GM12801 (cell line): Measurements from ENCODE around the gene DPH2.

Source experiments
- CTCF ChIP-seq: IDR thresholded peaks from one replicate; pipeline ENCODE4 v1.5.1; 2011; ENCODE audit warnings: control low read depth; ENCODE audit not compliant: insufficient read length; ENCODE audit errors: extremely low read depth

Gene DPH2

GRCh38 chr1:43996733-43997115 lies 26.9 kb downstream of the DPH2 start:
- no peak for TF ChIP-seq CTCF

- no peak for TF ChIP-seq CTCF
Observed at GRCh38 chr1:43997295-43997999, 27.6 kb downstream of the DPH2 start.

- no peak for TF ChIP-seq CTCF
Observed at GRCh38 chr1:43998000-43998378, 28.2 kb downstream of the DPH2 start.

- TF ChIP-seq CTCF: no peak
Observed at GRCh38 chr1:43999455-43999854, 29.6 kb downstream of the DPH2 start.

- no peak for TF ChIP-seq CTCF
Observed at GRCh38 chr1:44000122-44000665, 30.4 kb downstream of the DPH2 start.

GRCh38 chr1:44002165-44002564 lies 32.4 kb downstream of the DPH2 start:
- TF ChIP-seq CTCF: no peak

- TF ChIP-seq CTCF: no peak
Observed at GRCh38 chr1:44002606-44003157, 32.9 kb downstream of the DPH2 start.
